Right lobe of liver (tissue), 6 donors: Measurements from ENCODE around the gene RNPEPL1. TPM values are rescaled to one million over a fixed set of nuclear protein-coding genes. Genes with fewer than 3 reads are reported as not detected.
A peak's percentile ranks its signal among the peaks of the same experiment; 100 is the strongest.

Source experiments
- ATAC-seq, 4 donors: fragments of 200-7000 bp; cut with Tn5 transposase; one replicate each; pipeline ENCODE4 v1.9.1; 2020; ENCODE audit warnings: mild to moderate bottlenecking in 4 of 4, moderate library complexity in 4 of 4
- DNase-seq, 3 donors: peaks; one replicate each; pipeline ENCODE4 v3.0.0-alpha.2; 2020
- H3K27ac ChIP-seq, 3 donors: fragments of 200-600 bp; one replicate each; pipeline ENCODE4 v1.8.0; 2022
- H3K27me3 ChIP-seq, 2 donors: fragments of 200-600 bp; one replicate each; pipeline ENCODE4 v1.8.0; 2022
- H3K36me3 ChIP-seq, 4 donors: fragments of 200-600 bp; sonication (generic) in 1 of 4; one replicate each; pipeline versions ENCODE4 v1.5.1 to v1.8.0; 2017 to 2022; ENCODE audit warnings: control low read depth in 1 of 4
- H3K4me1 ChIP-seq, 4 donors: fragments of 200-600 bp; sonication (generic) in 1 of 4; one replicate each; pipeline versions ENCODE4 v1.5.1 to v1.8.0; 2017 to 2022; ENCODE audit warnings: control low read depth in 1 of 4
- H3K4me3 ChIP-seq, 3 donors: fragments of 200-600 bp; one replicate each; pipeline ENCODE4 v1.8.0; 2022
- H3K9me3 ChIP-seq, 4 donors: fragments of 200-600 bp; sonication (generic) in 1 of 4; one replicate each; pipeline versions ENCODE4 v1.5.1 to v1.8.0; 2017 to 2022; ENCODE audit warnings: control low read depth in 1 of 4
- CTCF ChIP-seq, 4 donors: fragments of 200-600 bp in 3 of 4; fragments of 450-650 bp in 1 of 4; IDR thresholded peaks; one replicate each; pipeline versions ENCODE4 v1.5.1 to v1.8.0; 2016 to 2022; ENCODE audit warnings: antibody characterized with exemption in 4 of 4, mild to moderate bottlenecking in 2 of 4
- POLR2A ChIP-seq: fragments of 450-650 bp; IDR thresholded peaks from one replicate; pipeline ENCODE4 v1.6.1; 2017; ENCODE audit warnings: antibody characterized with exemption, mild to moderate bottlenecking
- WGBS: methylation state at CpG from one replicate; pipeline ENCODE4 v1.1.6; 2018; ENCODE audit warnings: low coverage, low lambda C conversion rate; ENCODE audit not compliant: insufficient coverage; ENCODE audit errors: missing lambda C conversion rate; 5-methylcytosine and 5-hydroxymethylcytosine counted together
- intact Hi-C, 2 donors: fragments of 100-400 bp; cut with DNase I; formaldehyde crosslinking; loops; one replicate each; pipeline versions ENCODE4 v1.11.2 to v1.14.1; 2022
- total RNA-seq, 6 experiments: library from RNA; depleted of rRNA in 2 of 6; stranded (reverse); fragments of >200 nt in 2 of 6; fragmentation: NEBNext Ultra II Directional in 3 of 6; extraction: Animal tissue kit (Norgen Biotek cat#: 25700) in 3 of 6; gene quantifications; one replicate each; pipeline versions ENCODE4 v1.1.0 to v1.2.4, GENCODE V29; 2016 to 2023
- donor health status: DM: no; HTN: yes; CAD: no.
- donor health status: DM: no; HTN: no; CAD: no.
- donor health status: DM: no; HTN: no; CAD: no.
- donor health status: DM: no; HTN: yes; CAD: no.
- donor health status: DM: no; HTN: yes; CAD: no.

RNPEPL1 gene
- total RNA-seq, 6 experiments from 2014 or later: 24.7 to 105 (median 31.0) TPM

GRCh38 chr2:240576036-240576435 is 7.8 kb downstream of the RNPEPL1 start:
- no peak for TF ChIP-seq POLR2A
- TF ChIP-seq CTCF (IDR thresholded peaks at IDR 0.05): no peak
- 100% methylated on average over 1 of the region's 6 CpGs for WGBS
- DNase-seq (no peak), ATAC-seq (no peak)
- Histone ChIP-seq H3K4me3 (no peak overlapping the region), H3K36me3 (peaks cover 0 to 29% (median 3%) of the 10 kb centered on the region in 4 donors), H3K27ac (no peak overlapping the region), H3K4me1 (peaks cover 0 to 23% (median 11%) of the 10 kb centered on the region in 4 donors), H3K9me3 (no peaks in the 10 kb centered on the region), H3K27me3 (no peaks in the 10 kb centered on the region)
- intact Hi-C loops: no loop called here

- TF ChIP-seq CTCF (IDR thresholded peaks at IDR 0.05) (no peak), POLR2A (no peak)
- Histone ChIP-seq H3K9me3 (no peaks in the 10 kb centered on the region), H3K36me3 (peaks cover 0 to 29% (median 3%) of the 10 kb centered on the region in 4 donors), H3K27ac (no peak overlapping the region), H3K4me3 (no peak overlapping the region), H3K4me1 (peaks cover 0 to 25% (median 11%) of the 10 kb centered on the region in 4 donors), H3K27me3 (no peaks in the 10 kb centered on the region)
- no peak for DNase-seq
- intact Hi-C loops: no loop called here
- WGBS: no CpG with 5 or more reads among the region's 32 CpGs
- no peak for ATAC-seq
Measured at GRCh38 chr2:240576436-240577205, 8.3 kb downstream of the RNPEPL1 start.

GRCh38 chr2:240577281-240578109 is 9.2 kb downstream of the RNPEPL1 start:
- H3K4me3 ChIP-seq: no peak overlapping the region
- ATAC-seq (no peak), DNase-seq (no peak)
- intact Hi-C loops: no loop called here
- H3K36me3 ChIP-seq: peaks cover 0 to 29% (median 3%) of the 10 kb centered on the region in 4 donors
- WGBS: no CpG with 5 or more reads among the region's 26 CpGs
- no peaks in the 10 kb centered on the region for H3K9me3 ChIP-seq
- TF ChIP-seq CTCF (IDR thresholded peaks at IDR 0.05): no peak
- no peak for TF ChIP-seq POLR2A
- no peak overlapping the region for H3K27ac ChIP-seq
- peaks cover 0 to 25% (median 11%) of the 10 kb centered on the region in 4 donors for H3K4me1 ChIP-seq
- no peaks in the 10 kb centered on the region for H3K27me3 ChIP-seq

- H3K4me1 ChIP-seq: peaks cover 0 to 25% (median 11%) of the 10 kb centered on the region in 4 donors
- no peaks in the 10 kb centered on the region for H3K9me3 ChIP-seq
- no peak overlapping the region for H3K27ac ChIP-seq
- 80% methylated on average over 2 of the region's 9 CpGs for WGBS
- no peaks in the 10 kb centered on the region for H3K27me3 ChIP-seq
- ATAC-seq (no peak), DNase-seq (no peak)
- peaks cover 0 to 29% (median 3%) of the 10 kb centered on the region in 4 donors for H3K36me3 ChIP-seq
- no peak overlapping the region for H3K4me3 ChIP-seq
- TF ChIP-seq POLR2A: no peak
- intact Hi-C loops: no loop called here
Measured at GRCh38 chr2:240578110-240578450, 9.8 kb downstream of the RNPEPL1 start.

- peaks cover 0 to 25% (median 11%) of the 10 kb centered on the region in 4 donors for H3K4me1 ChIP-seq
- intact Hi-C loops: no loop called here
- TF ChIP-seq CTCF (IDR thresholded peaks at IDR 0.05) (no peak), POLR2A (no peak)
- peaks cover 0 to 29% (median 3%) of the 10 kb centered on the region in 4 donors for H3K36me3 ChIP-seq
- no peak for DNase-seq
- no CpG with 5 or more reads among the region's 8 CpGs for WGBS
- no peak for ATAC-seq
- H3K27me3 ChIP-seq: no peaks in the 10 kb centered on the region
- no peaks in the 10 kb centered on the region for H3K9me3 ChIP-seq
- H3K4me3 ChIP-seq: no peak overlapping the region
- peak overlapping the region in 1 of 3 donors; percentile 74 for H3K27ac ChIP-seq
Measured at GRCh38 chr2:240578488-240578887, 10.2 kb downstream of the RNPEPL1 start.
